ENCODE measurements around the gene PLEKHM1.
"Not testable (repeated sequence)": the region's sequence is repeated elsewhere in the genome, so short reads cannot be mapped to it uniquely, and the experiment has no call there.

GRCh38 chr17:45490615-45491433 is at the start of gene PLEKHM1:
- TF ChIP-seq, protein P1, sequence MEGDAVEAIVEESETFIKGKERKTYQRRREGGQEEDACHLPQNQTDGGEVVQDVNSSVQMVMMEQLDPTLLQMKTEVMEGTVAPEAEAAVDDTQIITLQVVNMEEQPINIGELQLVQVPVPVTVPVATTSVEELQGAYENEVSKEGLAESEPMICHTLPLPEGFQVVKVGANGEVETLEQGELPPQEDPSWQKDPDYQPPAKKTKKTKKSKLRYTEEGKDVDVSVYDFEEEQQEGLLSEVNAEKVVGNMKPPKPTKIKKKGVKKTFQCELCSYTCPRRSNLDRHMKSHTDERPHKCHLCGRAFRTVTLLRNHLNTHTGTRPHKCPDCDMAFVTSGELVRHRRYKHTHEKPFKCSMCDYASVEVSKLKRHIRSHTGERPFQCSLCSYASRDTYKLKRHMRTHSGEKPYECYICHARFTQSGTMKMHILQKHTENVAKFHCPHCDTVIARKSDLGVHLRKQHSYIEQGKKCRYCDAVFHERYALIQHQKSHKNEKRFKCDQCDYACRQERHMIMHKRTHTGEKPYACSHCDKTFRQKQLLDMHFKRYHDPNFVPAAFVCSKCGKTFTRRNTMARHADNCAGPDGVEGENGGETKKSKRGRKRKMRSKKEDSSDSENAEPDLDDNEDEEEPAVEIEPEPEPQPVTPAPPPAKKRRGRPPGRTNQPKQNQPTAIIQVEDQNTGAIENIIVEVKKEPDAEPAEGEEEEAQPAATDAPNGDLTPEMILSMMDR (IDR thresholded peaks at IDR 0.05): not testable (repeated sequence)
- TF ChIP-seq ZFX (IDR thresholded peaks at IDR 0.05; ENCODE audit: borderline replicate concordance): not testable (repeated sequence)
